MM.1S (cell line): ENCODE data around the gene KRTAP26-1.

ENCODE experiments used
- CTCF ChIP-seq: fragments of 300-600 bp; sonication (generic); IDR thresholded peaks from 2 replicates; pipeline ENCODE4 v1.5.1; 2016; ENCODE audit warnings: antibody characterized with exemption, low read length, mixed read lengths
- EZH2 ChIP-seq: fragments of 300-600 bp; sonication (generic); optimal IDR thresholded peaks from 2 replicates; pipeline ENCODE3; 2017; ENCODE audit warnings: low read depth, mild to moderate bottlenecking, antibody characterized with exemption, low read length, mixed read lengths

- TF ChIP-seq CTCF (no peak), EZH2 (no peak)
Observed at GRCh38 chr21:30271156-30271555, 49.0 kb downstream of the KRTAP26-1 start.
